ENCODE results near the gene MUC22.

GRCh38 chr6:31074401-31074800, 64.1 kb downstream of the MUC22 start:
- TF ChIP-seq CTCF (IDR thresholded peaks at IDR 0.05; ENCODE audit: low read depth, low read length, missing input control) (no peak), YY1 (IDR thresholded peaks at IDR 0.05) (no peak), GABPA (IDR thresholded peaks at IDR 0.05 in 1 of 2, conservative IDR thresholded peaks at IDR 0.05 in 1 of 2) (no peak), HNF4A (conservative IDR thresholded peaks at IDR 0.05) (no peak), EGR1 (IDR thresholded peaks at IDR 0.05; ENCODE audit: low read depth in 2 of 2) (no peak), MAX (IDR thresholded peaks at IDR 0.05) (no peak), REST (IDR thresholded peaks at IDR 0.05) (no peak), RXRA (IDR thresholded peaks at IDR 0.05) (no peak), ATF3 (IDR thresholded peaks at IDR 0.05) (no peak), JUND (IDR thresholded peaks at IDR 0.05) (no peak), RAD21 (IDR thresholded peaks at IDR 0.05) (no peak)

Measured in liver (tissue), 3 donors.